ENCODE data around the gene CORO7.

The CORO7 gene

GRCh38 chr16:4381935-4382794 lies 34.2 kb downstream of the CORO7 start:
- DNase-seq, result no peak

GRCh38 chr16:4381072-4381934 lies 35.1 kb downstream of the CORO7 start:
- no peak for DNase-seq

GRCh38 chr16:4380119-4381063 lies 36.0 kb downstream of the CORO7 start:
- no peak for DNase-seq

- DNase-seq, result no peak
Observed at GRCh38 chr16:4378999-4379690, 37.3 kb downstream of the CORO7 start.

- no peak for DNase-seq
Observed at GRCh38 chr16:4378161-4378666, 38.2 kb downstream of the CORO7 start.

GRCh38 chr16:4377573-4378154 lies 38.7 kb downstream of the CORO7 start:
- DNase-seq, result no peak

- DNase-seq, result no peak
Observed at GRCh38 chr16:4376893-4377572, 39.4 kb downstream of the CORO7 start.

- DNase-seq, result no peak
Observed at GRCh38 chr16:4376126-4376892, 40.1 kb downstream of the CORO7 start.

GRCh38 chr16:4375717-4376116 lies 40.7 kb downstream of the CORO7 start:
- no peak for DNase-seq

- no peak for DNase-seq
Observed at GRCh38 chr16:4373909-4374742, 42.3 kb downstream of the CORO7 start.

- DNase-seq, result no peak
Observed at GRCh38 chr16:4373356-4373908, 43.0 kb downstream of the CORO7 start.

- DNase-seq, result no peak
Observed at GRCh38 chr16:4372578-4373355, 43.6 kb downstream of the CORO7 start.

GRCh38 chr16:4372001-4372577 lies 44.3 kb downstream of the CORO7 start:
- peak; percentile 40 for DNase-seq

GRCh38 chr16:4371357-4372000 lies 44.9 kb downstream of the CORO7 start, which contains the start of gene VASN:
Gene VASN, plus strand, starts transcription at chr16:4371848. Its CDS starts 9,030 bp downstream, at chr16:4380878.
- peak; percentile 82 for DNase-seq

GRCh38 chr16:4370570-4371356 lies 45.6 kb downstream of the CORO7 start:
- no peak for DNase-seq

GRCh38 chr16:4370151-4370550 lies 46.2 kb downstream of the CORO7 start:
- DNase-seq, result no peak

All from stimulated activated CD8-positive, alpha-beta memory T cell treated with anti-CD3 and anti-CD28 coated beads, Interleukin-4, amount 100 ng/mL, for 48 hours (primary cell).